Liver (tissue), 9 donors: ENCODE results near the gene SETD6. TPM values are rescaled to one million over a fixed set of nuclear protein-coding genes. Genes with fewer than 3 reads are reported as not detected.

ENCODE experiments used
- DNase-seq: peaks from one replicate; pipeline ENCODE4 v3.0.0-alpha.2; 2017; ENCODE audit warnings: low spot score
- H3K27ac ChIP-seq, 2 donors: one replicate each; pipeline ENCODE4 v1.7.0; 2013; ENCODE audit warnings: inconsistent platforms in 2 of 2, low read length in 2 of 2, control low read depth in 1 of 2, low read depth in 1 of 2, mild to moderate bottlenecking in 1 of 2
- H3K27me3 ChIP-seq, 4 donors: one replicate each; pipeline versions ENCODE4 v1.6.1 to v1.7.0; 2013; ENCODE audit warnings: low read length in 3 of 4, inconsistent platforms in 1 of 4, mild to moderate bottlenecking in 1 of 4, moderate library complexity in 1 of 4; ENCODE audit not compliant: control insufficient read depth in 4 of 4, insufficient read depth in 4 of 4
- H3K36me3 ChIP-seq, 4 donors: one replicate each; pipeline versions ENCODE4 v1.6.1 to v1.7.0; 2013; ENCODE audit warnings: low read length in 3 of 4, mild to moderate bottlenecking in 3 of 4, low read depth in 1 of 4, moderate library complexity in 1 of 4; ENCODE audit not compliant: control insufficient read depth in 4 of 4, insufficient read depth in 3 of 4
- H3K4me1 ChIP-seq, 4 donors: one replicate each; pipeline versions ENCODE4 v1.6.1 to v1.7.0; 2013; ENCODE audit warnings: low read length in 3 of 4, mild to moderate bottlenecking in 3 of 4, moderate library complexity in 1 of 4; ENCODE audit not compliant: control insufficient read depth in 4 of 4, insufficient read depth in 4 of 4
- H3K4me3 ChIP-seq, 3 donors: one replicate each; pipeline versions ENCODE4 v1.6.1 to v1.7.0; 2013; ENCODE audit warnings: low read length in 3 of 3, control low read depth in 1 of 3, low read depth in 1 of 3, mild to moderate bottlenecking in 1 of 3
- H3K9ac ChIP-seq, 2 donors: one replicate each; pipeline ENCODE4 v1.7.0; 2013; ENCODE audit warnings: low read length in 2 of 2, mild to moderate bottlenecking in 2 of 2, moderate library complexity in 2 of 2, control low read depth in 1 of 2, low read depth in 1 of 2
- H3K9me3 ChIP-seq, 4 donors: one replicate each; pipeline versions ENCODE4 v1.6.1 to v1.7.0; 2013; ENCODE audit warnings: low read length in 3 of 4; ENCODE audit not compliant: control insufficient read depth in 4 of 4
- ATF3 ChIP-seq: IDR thresholded peaks from 2 replicates; pipeline ENCODE4 v1.6.1; 2016; ENCODE audit warnings: antibody characterized with exemption
- CTCF ChIP-seq: fragments of 150-350 bp; IDR thresholded peaks from 2 replicates; pipeline ENCODE4 v1.5.1; 2017; ENCODE audit warnings: improper control_type of control experiment, low read depth, low read length; ENCODE audit not compliant: missing input control
- EGR1 ChIP-seq, 2 donors: IDR thresholded peaks; 2 replicates each; pipeline ENCODE4 v1.6.1; 2016 to 2018; ENCODE audit warnings: antibody characterized with exemption in 2 of 2, low read depth in 2 of 2
- FOXA1 ChIP-seq: IDR thresholded peaks from 2 replicates; pipeline ENCODE4 v1.6.1; 2016; ENCODE audit warnings: antibody characterized with exemption
- FOXA2 ChIP-seq: IDR thresholded peaks from 2 replicates; pipeline ENCODE4 v1.6.1; 2016; ENCODE audit warnings: antibody characterized with exemption
- GABPA ChIP-seq, 2 donors: IDR thresholded peaks in 1 of 2; conservative IDR thresholded peaks in 1 of 2; 2 replicates each; pipeline ENCODE4 v1.6.1; 2016; ENCODE audit warnings: antibody characterized with exemption in 2 of 2, mild to moderate bottlenecking in 1 of 2, moderate library complexity in 1 of 2
- HNF4A ChIP-seq, 2 donors: conservative IDR thresholded peaks; 2 replicates each; pipeline ENCODE4 v1.6.1; 2016; ENCODE audit warnings: antibody characterized with exemption in 2 of 2, mild to moderate bottlenecking in 2 of 2
- HNF4G ChIP-seq: IDR thresholded peaks from 2 replicates; pipeline ENCODE4 v1.6.1; 2016; ENCODE audit warnings: antibody characterized with exemption
- JUND ChIP-seq, 2 donors: IDR thresholded peaks; 2 replicates each; pipeline ENCODE4 v1.6.1; 2016; ENCODE audit warnings: antibody characterized with exemption in 2 of 2
- MAX ChIP-seq: IDR thresholded peaks from 2 replicates; pipeline ENCODE4 v1.6.1; 2016; ENCODE audit warnings: antibody characterized with exemption
- NR2F2 ChIP-seq: IDR thresholded peaks from 2 replicates; pipeline ENCODE4 v1.6.1; 2016; ENCODE audit warnings: antibody characterized with exemption
- RAD21 ChIP-seq, 2 donors: IDR thresholded peaks; 2 replicates each; pipeline ENCODE4 v1.6.1; 2016; ENCODE audit warnings: antibody characterized with exemption in 2 of 2, mild to moderate bottlenecking in 2 of 2
- REST ChIP-seq: IDR thresholded peaks from 2 replicates; pipeline ENCODE4 v1.6.1; 2016; ENCODE audit warnings: antibody characterized with exemption, mild to moderate bottlenecking
- RXRA ChIP-seq, 2 donors: IDR thresholded peaks; 2 replicates each; pipeline ENCODE4 v1.6.1; 2017 to 2018; ENCODE audit warnings: antibody characterized with exemption in 2 of 2, mild to moderate bottlenecking in 1 of 2
- SP1 ChIP-seq: IDR thresholded peaks from 2 replicates; pipeline ENCODE4 v1.6.1; 2018; ENCODE audit warnings: antibody characterized with exemption, mild to moderate bottlenecking
- TAF1 ChIP-seq: conservative IDR thresholded peaks from 2 replicates; pipeline ENCODE4 v1.6.1; 2016; ENCODE audit warnings: antibody characterized with exemption, mild to moderate bottlenecking
- YY1 ChIP-seq: IDR thresholded peaks from 2 replicates; pipeline ENCODE4 v1.6.1; 2016; ENCODE audit warnings: antibody characterized with exemption, mild to moderate bottlenecking
- ZBTB33 ChIP-seq: IDR thresholded peaks from 2 replicates; pipeline ENCODE4 v1.6.1; 2016; ENCODE audit warnings: antibody characterized with exemption
- WGBS: extraction: QIAGEN DNeasy Blood & Tissue Kit; methylation state at CpG from one replicate; pipeline ENCODE4 v1.1.7; 2013; 5-methylcytosine and 5-hydroxymethylcytosine counted together
- polyA plus RNA-seq, 2 donors: library from polyadenylated mRNA; stranded (reverse) in 1 of 2; unstranded in 1 of 2; fragments of 200-250 nt in 1 of 2; fragments of >200 nt in 1 of 2; fragmentation: Nextera tagmentation in 1 of 2; extraction: Ambion mirVana in 1 of 2; gene quantifications; one replicate each; pipeline versions ENCODE4 v1.2.1 to v1.2.3, GENCODE V29; 2013 to 2015
- total RNA-seq, 2 donors: library from RNA; depleted of rRNA; stranded (reverse); fragments of >200 nt; gene quantifications; one replicate each; pipeline ENCODE4 v1.2.3, GENCODE V29; 2014
- donor health status: healthy.
- donor health status: healthy.
- donor health status: healthy.
- donor health status: healthy.
- donor health status: healthy.

The SETD6 gene
- total and polyA plus RNA-seq, 4 donors = 6.9 to 17.7 (median 10.2) TPM

- Histone ChIP-seq H3K27me3 (no peaks in the 10 kb centered on the region), H3K4me3 (no peak overlapping the region), H3K36me3 (no peaks in the 10 kb centered on the region), H3K4me1 (peaks cover 0 to 7% (median 1%) of the 10 kb centered on the region in 4 donors), H3K27ac (no peak overlapping the region), H3K9ac (no peak overlapping the region), H3K9me3 (no peaks in the 10 kb centered on the region)
- WGBS = 75% methylated on average over 11 of the region's 11 CpGs
- no peak for TF ChIP-seq RAD21 (IDR thresholded peaks at IDR 0.05)
- no peak for TF ChIP-seq JUND (IDR thresholded peaks at IDR 0.05)
- no peak for TF ChIP-seq YY1
- no peak for DNase-seq
These were observed 30.0 kb upstream of the SETD6 start for GRCh38 chr16:58485184-58485887.

- Histone ChIP-seq H3K4me1 (peaks cover 0 to 7% (median 1%) of the 10 kb centered on the region in 4 donors), H3K4me3 (no peak overlapping the region), H3K9ac (no peak overlapping the region), H3K27me3 (no peaks in the 10 kb centered on the region), H3K36me3 (no peaks in the 10 kb centered on the region), H3K27ac (no peak overlapping the region), H3K9me3 (no peaks in the 10 kb centered on the region)
- WGBS = 20% methylated on average over 43 of the region's 43 CpGs
- TF ChIP-seq CTCF (peak; percentile 81), MAX (no peak), FOXA2 (no peak), ATF3 (no peak), GABPA (IDR thresholded peaks at IDR 0.05 in 1 of 2, conservative IDR thresholded peaks at IDR 0.05 in 1 of 2) (no peak), HNF4A (conservative IDR thresholded peaks at IDR 0.05) (no peak), NR2F2 (no peak), EGR1 (IDR thresholded peaks at IDR 0.05; ENCODE audit: low read depth in 2 of 2) (no peak), YY1 (no peak), RXRA (IDR thresholded peaks at IDR 0.05) (no peak), JUND (IDR thresholded peaks at IDR 0.05) (no peak), HNF4G (no peak), SP1 (no peak), ZBTB33 (no peak), REST (no peak), RAD21 (IDR thresholded peaks at IDR 0.05) (peak; percentile 84 to 96), TAF1 (no peak), FOXA1 (no peak)
- peak; percentile 83 for DNase-seq
These were observed 27.6 kb upstream of the SETD6 start for GRCh38 chr16:58487566-58488351.
